Parathyroid adenoma (tissue), 2 donors: ENCODE results near the gene FBXO28.

Experiments
- H2AFZ ChIP-seq: fragments of 300-600 bp; sonication (generic); one replicate; pipeline ENCODE4 v1.7.0; 2017; ENCODE audit warnings: antibody characterized with exemption, mild to moderate bottlenecking
- H3K27ac ChIP-seq: fragments of 300-600 bp; sonication (generic); one replicate; pipeline ENCODE4 v1.7.0; 2017
- H3K27me3 ChIP-seq: fragments of 300-600 bp; sonication (generic); one replicate; pipeline ENCODE4 v1.7.0; 2017; ENCODE audit warnings: low read length; ENCODE audit not compliant: control insufficient read depth, insufficient read depth
- H3K36me3 ChIP-seq: fragments of 300-600 bp; sonication (generic); one replicate; pipeline ENCODE4 v1.7.0; 2017; ENCODE audit warnings: low read length; ENCODE audit not compliant: control insufficient read depth, insufficient read depth
- H3K4me1 ChIP-seq: fragments of 300-600 bp; sonication (generic); one replicate; pipeline ENCODE4 v1.7.0; 2017; ENCODE audit warnings: control low read depth
- H3K4me2 ChIP-seq: fragments of 300-600 bp; sonication (generic); one replicate; pipeline ENCODE4 v1.7.0; 2017; ENCODE audit warnings: low read length
- H3K4me3 ChIP-seq: fragments of 300-600 bp; sonication (generic); one replicate; pipeline ENCODE4 v1.7.0; 2017; ENCODE audit warnings: low read depth, low read length
- H3K79me2 ChIP-seq: fragments of 300-600 bp; sonication (generic); one replicate; pipeline ENCODE4 v1.7.0; 2017; ENCODE audit warnings: control low read depth
- H3K9ac ChIP-seq: fragments of 300-600 bp; sonication (generic); one replicate; pipeline ENCODE4 v1.7.0; 2017; ENCODE audit warnings: mild to moderate bottlenecking
- H3K9me3 ChIP-seq: fragments of 300-600 bp; sonication (generic); one replicate; pipeline ENCODE4 v1.7.0; 2017; ENCODE audit warnings: low read length; ENCODE audit not compliant: control insufficient read depth
- TF ChIP-seq, protein P1 (sequence below): fragments of 300-600 bp; sonication (generic); IDR thresholded peaks from one replicate; pipeline ENCODE4 v1.7.0; 2017; ENCODE audit warnings: antibody characterized with exemption, mild to moderate bottlenecking
- donor health status: primary hyperparathyroidism.

FBXO28 gene

DNA sequence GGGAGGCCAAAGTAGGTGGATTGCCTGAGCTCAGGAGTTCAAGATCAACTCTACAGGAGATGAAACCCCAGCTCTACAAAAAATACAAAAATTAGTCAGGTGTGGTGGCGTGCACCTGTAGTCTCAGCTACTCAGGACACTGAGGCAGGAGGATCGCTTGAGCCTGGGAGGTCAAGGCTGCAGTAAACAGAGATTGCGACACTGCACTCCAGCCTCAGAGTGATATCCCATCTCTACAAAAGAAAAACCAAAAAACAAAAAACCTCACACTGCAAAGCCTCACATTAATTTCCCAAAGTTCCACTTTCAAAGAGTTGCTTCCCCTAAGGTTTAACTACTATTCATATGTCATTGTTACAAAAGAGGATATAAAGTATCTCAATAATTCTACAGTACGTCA, 29.0 kb upstream of the FBXO28 start:
- TF ChIP-seq, protein P1, sequence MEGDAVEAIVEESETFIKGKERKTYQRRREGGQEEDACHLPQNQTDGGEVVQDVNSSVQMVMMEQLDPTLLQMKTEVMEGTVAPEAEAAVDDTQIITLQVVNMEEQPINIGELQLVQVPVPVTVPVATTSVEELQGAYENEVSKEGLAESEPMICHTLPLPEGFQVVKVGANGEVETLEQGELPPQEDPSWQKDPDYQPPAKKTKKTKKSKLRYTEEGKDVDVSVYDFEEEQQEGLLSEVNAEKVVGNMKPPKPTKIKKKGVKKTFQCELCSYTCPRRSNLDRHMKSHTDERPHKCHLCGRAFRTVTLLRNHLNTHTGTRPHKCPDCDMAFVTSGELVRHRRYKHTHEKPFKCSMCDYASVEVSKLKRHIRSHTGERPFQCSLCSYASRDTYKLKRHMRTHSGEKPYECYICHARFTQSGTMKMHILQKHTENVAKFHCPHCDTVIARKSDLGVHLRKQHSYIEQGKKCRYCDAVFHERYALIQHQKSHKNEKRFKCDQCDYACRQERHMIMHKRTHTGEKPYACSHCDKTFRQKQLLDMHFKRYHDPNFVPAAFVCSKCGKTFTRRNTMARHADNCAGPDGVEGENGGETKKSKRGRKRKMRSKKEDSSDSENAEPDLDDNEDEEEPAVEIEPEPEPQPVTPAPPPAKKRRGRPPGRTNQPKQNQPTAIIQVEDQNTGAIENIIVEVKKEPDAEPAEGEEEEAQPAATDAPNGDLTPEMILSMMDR: no peak
- H3K4me3 ChIP-seq: no peak overlapping the region
- H3K4me1 ChIP-seq: no peaks in the 10 kb centered on the region
- H3K36me3 ChIP-seq: no peaks in the 10 kb centered on the region
- H3K27ac ChIP-seq: no peak overlapping the region
- H3K4me2 ChIP-seq: no peak overlapping the region
- H2AFZ ChIP-seq: no peak overlapping the region
- no peak overlapping the region for H3K9ac ChIP-seq
- no peaks in the 10 kb centered on the region for H3K9me3 ChIP-seq
- no peaks in the 10 kb centered on the region for H3K27me3 ChIP-seq
- no peaks in the 10 kb centered on the region for H3K79me2 ChIP-seq

GRCh38 chr1:224085421-224086108, 28.3 kb upstream of the FBXO28 start:
- TF ChIP-seq, protein P1: no peak
- Histone ChIP-seq H3K79me2 (no peaks in the 10 kb centered on the region), H3K27me3 (no peaks in the 10 kb centered on the region), H3K27ac (no peak overlapping the region), H3K36me3 (no peaks in the 10 kb centered on the region), H3K9me3 (no peaks in the 10 kb centered on the region), H2AFZ (no peak overlapping the region), H3K4me2 (no peak overlapping the region), H3K4me1 (no peaks in the 10 kb centered on the region), H3K9ac (no peak overlapping the region), H3K4me3 (no peak overlapping the region)

GRCh38 chr1:224087286-224087794, 26.6 kb upstream of the FBXO28 start:
- no peaks in the 10 kb centered on the region for H3K79me2 ChIP-seq
- no peak overlapping the region for H3K4me3 ChIP-seq
- H3K27me3 ChIP-seq: no peaks in the 10 kb centered on the region
- TF ChIP-seq, protein P1: no peak
- no peak overlapping the region for H2AFZ ChIP-seq
- H3K4me1 ChIP-seq: no peaks in the 10 kb centered on the region
- H3K9me3 ChIP-seq: no peaks in the 10 kb centered on the region
- no peaks in the 10 kb centered on the region for H3K36me3 ChIP-seq
- no peak overlapping the region for H3K4me2 ChIP-seq
- H3K9ac ChIP-seq: no peak overlapping the region
- H3K27ac ChIP-seq: no peak overlapping the region

GRCh38 chr1:224089583-224089982, 24.3 kb upstream of the FBXO28 start:
- no peak overlapping the region for H3K9ac ChIP-seq
- no peaks in the 10 kb centered on the region for H3K27me3 ChIP-seq
- H3K27ac ChIP-seq: no peak overlapping the region
- H2AFZ ChIP-seq: no peak overlapping the region
- H3K36me3 ChIP-seq: no peaks in the 10 kb centered on the region
- H3K4me3 ChIP-seq: no peak overlapping the region
- H3K4me1 ChIP-seq: no peaks in the 10 kb centered on the region
- TF ChIP-seq, protein P1: no peak
- H3K9me3 ChIP-seq: no peaks in the 10 kb centered on the region
- no peaks in the 10 kb centered on the region for H3K79me2 ChIP-seq
- H3K4me2 ChIP-seq: no peak overlapping the region

GRCh38 chr1:224090116-224090515, 23.8 kb upstream of the FBXO28 start:
- Histone ChIP-seq H3K9me3 (no peaks in the 10 kb centered on the region), H3K4me2 (no peak overlapping the region), H3K4me3 (no peak overlapping the region), H3K27me3 (no peaks in the 10 kb centered on the region), H3K9ac (no peak overlapping the region), H3K4me1 (no peaks in the 10 kb centered on the region), H3K27ac (no peak overlapping the region), H3K36me3 (no peaks in the 10 kb centered on the region), H2AFZ (no peak overlapping the region), H3K79me2 (no peaks in the 10 kb centered on the region)
- TF ChIP-seq, protein P1: no peak
